ENCODE data around the gene EYA2. TPM values are rescaled to one million over a fixed set of nuclear protein-coding genes. Genes with fewer than 3 reads are reported as not detected.
A peak's percentile ranks its signal among the peaks of the same experiment; 100 is the strongest.

EYA2 gene
- total RNA-seq, 1 donor from 2014 or later: 8.1 TPM

- H3K27me3 Mint-ChIP-seq: peaks cover 44% of the 10 kb centered on the region
- no peak overlapping the region for H3K4me3 Mint-ChIP-seq
- H3K36me3 Mint-ChIP-seq: peaks cover 5% of the 10 kb centered on the region
- no peak for TF ChIP-seq CTCF (conservative IDR thresholded peaks at IDR 0.05)
- peaks cover 6% of the 10 kb centered on the region for H3K9me3 Mint-ChIP-seq
- no peak for DNase-seq (ENCODE audit: extremely low spot score, unreplicated experiment)
- H3K4me1 Mint-ChIP-seq (ENCODE audit: unreplicated experiment): no peaks in the 10 kb centered on the region
- no peak overlapping the region for H3K27ac Mint-ChIP-seq
Measured at GRCh38 chr20:46890682-46891081, 4.0 kb upstream of the EYA2 start.

GRCh38 chr20:46893051-46893450 lies 1.6 kb upstream of the EYA2 start:
- no peak for TF ChIP-seq CTCF (conservative IDR thresholded peaks at IDR 0.05)

GRCh38 chr20:46893877-46894578 lies 615 bp upstream of the EYA2 start:
- H3K9me3 Mint-ChIP-seq: peaks cover 6% of the 10 kb centered on the region
- H3K27me3 Mint-ChIP-seq: peaks cover 66% of the 10 kb centered on the region
- H3K36me3 Mint-ChIP-seq: peaks cover 5% of the 10 kb centered on the region
- DNase-seq (ENCODE audit: extremely low spot score, unreplicated experiment): no peak
- peak overlapping the region; percentile 91 for H3K4me3 Mint-ChIP-seq
- H3K27ac Mint-ChIP-seq: peak overlapping the region; percentile 46
- no peak for TF ChIP-seq CTCF (conservative IDR thresholded peaks at IDR 0.05)
- H3K4me1 Mint-ChIP-seq (ENCODE audit: unreplicated experiment): peaks cover 16% of the 10 kb centered on the region

More at GRCh38 chr20:46893051-46893450, 1.6 kb upstream of the EYA2 start:
- H3K4me3 Mint-ChIP-seq: peak overlapping the region; percentile 54
- peaks cover 13% of the 10 kb centered on the region for H3K4me1 Mint-ChIP-seq (ENCODE audit: unreplicated experiment)
- peaks cover 6% of the 10 kb centered on the region for H3K9me3 Mint-ChIP-seq
- no peak overlapping the region for H3K27ac Mint-ChIP-seq
- peaks cover 62% of the 10 kb centered on the region for H3K27me3 Mint-ChIP-seq
- DNase-seq (ENCODE audit: extremely low spot score, unreplicated experiment): no peak
- peaks cover 5% of the 10 kb centered on the region for H3K36me3 Mint-ChIP-seq

GRCh38 chr20:46894971-46895905 lies 595 bp downstream of the EYA2 start:
- peak overlapping the region; percentile 92 for H3K4me3 Mint-ChIP-seq
- peaks cover 73% of the 10 kb centered on the region for H3K27me3 Mint-ChIP-seq

GRCh38 chr20:46895906-46896242 lies 1.2 kb downstream of the EYA2 start:
- Mint-ChIP-seq H3K36me3 (peaks cover 1% of the 10 kb centered on the region), H3K4me3 (peak overlapping the region; percentile 92), H3K4me1 (ENCODE audit: unreplicated experiment) (peaks cover 28% of the 10 kb centered on the region), H3K27me3 (peaks cover 76% of the 10 kb centered on the region), H3K9me3 (peaks cover 1% of the 10 kb centered on the region), H3K27ac (peak overlapping the region; percentile 22)
- TF ChIP-seq CTCF (conservative IDR thresholded peaks at IDR 0.05): no peak
- DNase-seq (ENCODE audit: extremely low spot score, unreplicated experiment): no peak

More at GRCh38 chr20:46894971-46895905, 595 bp downstream of the EYA2 start:
- peak overlapping the region; percentile 22 for H3K27ac Mint-ChIP-seq
- peaks cover 28% of the 10 kb centered on the region for H3K4me1 Mint-ChIP-seq (ENCODE audit: unreplicated experiment)
- TF ChIP-seq CTCF (conservative IDR thresholded peaks at IDR 0.05): no peak
- H3K36me3 Mint-ChIP-seq: peaks cover 5% of the 10 kb centered on the region
- DNase-seq (ENCODE audit: extremely low spot score, unreplicated experiment): no peak
- peaks cover 6% of the 10 kb centered on the region for H3K9me3 Mint-ChIP-seq

Measured in type B pancreatic cell (in vitro differentiated cells).